Activated T-cell treated with anti-CD3 and anti-CD28 coated beads for 4 hours (primary cell): ENCODE measurements around the gene AGPAT3.

Experiments
- DNase-seq: peaks from one replicate; pipeline ENCODE4 v3.0.0-alpha.2; 2020

Gene AGPAT3

DNA sequence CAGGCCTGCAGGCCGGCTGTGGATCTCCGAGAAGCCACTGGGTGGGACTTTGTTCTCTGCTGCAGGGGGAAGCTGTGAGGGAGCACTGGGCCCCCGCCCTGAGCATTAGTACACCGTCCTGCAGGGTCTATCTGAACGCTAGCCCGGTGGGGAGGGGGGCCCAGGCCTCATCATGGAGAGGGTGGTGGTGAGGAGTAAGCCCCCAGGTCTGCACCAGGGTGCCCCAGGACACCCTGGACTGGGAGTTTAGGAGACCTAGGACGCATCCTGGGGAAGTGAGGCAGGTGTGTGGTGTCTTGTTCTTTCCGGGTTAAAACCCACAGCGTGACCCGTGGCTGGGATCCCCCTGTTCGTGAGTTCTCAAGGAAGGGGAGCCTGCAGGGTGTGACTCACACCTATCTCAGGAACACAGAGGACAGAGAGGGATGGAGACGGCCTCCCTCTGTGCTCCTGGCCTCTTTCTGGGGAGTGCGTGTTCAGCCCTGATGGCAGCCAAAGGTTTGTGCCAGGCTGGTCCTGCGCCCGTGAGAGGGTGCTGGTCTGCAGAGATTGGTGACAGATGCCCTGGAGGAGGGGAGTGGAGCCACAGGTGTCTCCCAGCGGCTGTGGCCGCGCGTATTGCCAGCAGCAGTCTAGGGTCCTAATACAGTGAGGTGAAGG, 44.8 kb downstream of the AGPAT3 start:
- DNase-seq = no peak

DNA sequence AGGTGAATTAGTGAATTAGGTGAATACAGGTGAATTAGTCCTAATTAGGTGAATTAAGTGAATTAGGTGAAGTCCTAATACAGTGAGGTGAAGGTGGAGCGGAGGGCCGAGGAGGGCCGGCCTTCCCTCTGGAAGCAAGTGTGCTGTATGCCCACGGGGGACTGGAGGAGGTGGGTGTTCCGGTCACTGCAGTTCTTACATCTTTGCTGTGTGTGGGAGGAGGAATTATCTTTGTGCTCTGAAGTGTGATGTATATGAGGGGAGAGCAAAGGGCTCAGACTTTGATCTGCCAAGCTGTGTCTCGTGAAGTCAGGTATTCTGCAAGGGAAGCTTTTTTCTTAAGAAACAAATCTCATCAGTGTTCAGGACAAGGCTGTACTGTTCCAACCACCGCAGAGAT, 45.4 kb downstream of the AGPAT3 start:
- DNase-seq = no peak

DNA sequence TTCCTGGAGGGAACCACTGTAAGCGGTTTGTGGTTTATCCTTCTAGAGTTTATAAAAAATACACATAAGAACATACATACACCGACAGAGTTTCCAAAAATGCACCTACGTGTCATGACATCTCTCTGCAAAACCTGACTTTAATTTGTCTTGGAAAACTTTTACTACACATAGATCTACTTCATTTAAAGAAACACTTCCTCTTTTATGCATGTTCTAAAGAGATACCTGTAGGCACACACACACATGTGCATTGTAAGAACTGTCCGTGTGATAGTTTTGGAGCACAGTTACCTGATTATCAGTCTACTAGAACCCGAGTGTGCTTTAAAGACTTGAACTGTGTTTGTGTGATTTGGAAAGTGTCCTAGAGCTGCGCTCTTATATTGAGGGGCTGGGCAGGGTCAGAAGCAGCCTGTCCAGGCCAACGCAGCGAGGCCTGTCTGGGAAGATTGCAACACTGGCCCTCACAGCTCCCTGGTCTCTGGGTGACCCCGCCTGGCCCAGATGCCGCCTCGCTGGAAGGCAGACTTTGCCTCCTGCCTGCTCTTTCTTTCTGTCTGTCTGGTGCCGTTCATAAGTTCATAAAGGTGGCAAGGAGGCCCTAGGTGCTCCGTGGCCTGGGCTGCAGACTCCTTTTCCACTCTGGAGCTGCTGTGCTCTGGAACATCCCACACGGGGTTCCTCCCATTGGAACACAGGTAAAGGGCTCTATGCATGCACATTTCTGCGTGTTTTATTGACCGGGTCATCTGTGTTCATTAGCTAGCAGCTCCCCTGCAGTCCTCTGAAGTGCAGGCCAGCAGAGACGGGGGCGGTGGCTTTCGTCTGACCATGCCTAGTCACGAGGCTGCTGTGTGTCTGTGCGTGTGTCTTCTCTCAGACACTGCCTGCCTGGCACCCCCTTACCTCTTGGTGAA, 46.3 kb downstream of the AGPAT3 start:
- DNase-seq = no peak

DNA sequence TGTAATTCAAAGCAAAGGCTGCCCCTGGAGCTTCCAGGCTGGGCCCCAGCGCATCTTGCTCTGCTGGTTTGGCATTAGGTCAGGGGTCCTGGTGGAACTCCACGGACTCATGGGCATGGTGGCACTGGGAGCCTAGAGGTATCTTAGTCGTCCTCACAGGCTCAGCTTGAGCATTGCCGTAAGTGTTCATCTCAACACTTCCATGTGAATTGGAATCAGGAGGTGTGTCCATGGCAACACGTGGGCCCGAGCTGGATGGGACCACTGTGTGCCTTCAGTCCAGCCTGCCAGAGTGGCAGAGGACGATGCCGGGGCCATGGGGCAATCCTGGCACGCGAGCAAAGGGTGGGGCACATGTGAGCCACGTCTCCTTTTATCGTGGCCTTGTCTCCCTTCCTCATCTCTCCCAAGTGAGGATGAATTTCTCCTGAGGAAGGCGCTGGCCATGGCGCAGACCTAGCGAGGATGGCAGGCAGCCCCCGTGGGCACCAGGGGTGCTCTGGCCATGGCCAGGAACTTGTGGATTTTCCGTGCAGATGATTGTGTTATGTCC, 47.0 kb downstream of the AGPAT3 start:
- no peak for DNase-seq

DNA sequence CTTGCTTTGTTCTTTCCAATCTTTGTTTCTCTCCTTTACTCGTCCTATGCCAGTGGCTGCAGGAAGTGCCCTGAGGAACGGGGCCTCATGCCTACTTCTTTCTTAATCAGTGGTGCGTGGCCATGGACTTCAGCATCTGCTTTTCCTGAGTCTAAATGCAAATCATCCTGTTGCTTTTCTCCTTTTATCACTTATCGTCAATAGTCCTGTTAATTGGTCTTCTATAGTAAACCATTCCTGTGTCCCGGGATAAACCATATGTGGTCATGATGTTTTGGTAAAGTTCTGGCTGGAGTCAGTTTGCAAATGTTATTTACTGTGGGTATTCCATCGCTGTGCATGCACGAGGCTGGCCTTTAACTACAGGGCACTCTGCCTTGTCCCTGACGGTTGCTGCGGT, 47.5 kb downstream of the AGPAT3 start:
- no peak for DNase-seq

DNA sequence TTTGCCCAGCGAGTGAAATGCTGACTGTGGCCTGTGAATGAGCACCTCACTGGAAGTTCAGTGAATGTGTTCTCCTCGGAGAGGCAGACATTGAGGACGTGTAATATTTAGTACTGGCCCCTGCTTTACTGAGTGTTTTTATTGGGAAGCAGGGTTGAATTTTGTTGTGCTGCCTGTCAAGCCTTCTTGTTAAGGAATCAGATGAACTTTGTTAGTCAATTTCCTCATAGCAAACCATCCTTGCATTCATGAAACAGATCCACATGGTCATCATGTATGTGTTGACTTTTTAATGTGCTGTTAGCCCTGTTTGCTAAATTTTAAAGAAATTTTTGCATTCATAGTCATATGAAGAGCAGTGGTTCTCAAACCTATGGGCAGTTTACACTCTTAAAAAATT, 47.9 kb downstream of the AGPAT3 start:
- no peak for DNase-seq

DNA sequence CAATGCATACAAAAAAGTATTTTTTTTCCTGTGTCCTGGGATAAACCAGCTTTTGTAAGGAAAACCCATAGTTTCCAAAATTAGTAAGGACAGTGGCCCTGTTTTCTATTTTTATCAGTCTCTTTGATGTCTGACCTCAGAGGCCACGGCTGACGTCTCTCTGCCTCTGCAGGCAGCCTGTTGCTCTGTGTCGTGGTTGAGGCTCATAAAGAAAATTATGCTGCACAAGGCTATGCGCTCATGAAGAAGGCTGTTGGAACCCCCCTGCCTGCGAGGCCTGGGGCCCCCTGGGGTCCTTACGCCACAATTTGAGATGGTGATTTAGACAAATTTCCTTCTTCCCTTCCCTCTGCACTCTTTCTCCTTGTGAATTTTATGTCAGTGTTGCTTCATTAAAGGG, 48.9 kb downstream of the AGPAT3 start:
- DNase-seq = no peak

DNA sequence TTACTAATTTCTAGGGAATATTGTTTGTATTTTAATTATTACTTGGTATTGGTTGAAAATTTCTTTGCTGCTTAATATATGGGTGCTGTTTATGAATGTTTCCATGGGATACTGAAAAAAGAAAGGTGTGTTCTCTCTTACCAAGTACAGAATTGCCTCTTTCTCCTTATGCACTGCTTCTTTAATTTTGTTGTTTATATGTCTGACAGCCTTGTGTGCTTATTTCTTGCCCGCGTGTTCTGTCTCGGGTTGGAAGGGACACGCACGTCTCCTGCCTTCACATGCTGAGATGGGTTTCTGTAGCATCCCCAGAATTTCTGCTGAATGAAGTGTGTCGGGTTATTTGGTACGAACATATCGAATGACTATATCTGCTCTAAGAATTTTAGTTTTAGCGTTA, 51.1 kb downstream of the AGPAT3 start:
- DNase-seq = no peak

DNA sequence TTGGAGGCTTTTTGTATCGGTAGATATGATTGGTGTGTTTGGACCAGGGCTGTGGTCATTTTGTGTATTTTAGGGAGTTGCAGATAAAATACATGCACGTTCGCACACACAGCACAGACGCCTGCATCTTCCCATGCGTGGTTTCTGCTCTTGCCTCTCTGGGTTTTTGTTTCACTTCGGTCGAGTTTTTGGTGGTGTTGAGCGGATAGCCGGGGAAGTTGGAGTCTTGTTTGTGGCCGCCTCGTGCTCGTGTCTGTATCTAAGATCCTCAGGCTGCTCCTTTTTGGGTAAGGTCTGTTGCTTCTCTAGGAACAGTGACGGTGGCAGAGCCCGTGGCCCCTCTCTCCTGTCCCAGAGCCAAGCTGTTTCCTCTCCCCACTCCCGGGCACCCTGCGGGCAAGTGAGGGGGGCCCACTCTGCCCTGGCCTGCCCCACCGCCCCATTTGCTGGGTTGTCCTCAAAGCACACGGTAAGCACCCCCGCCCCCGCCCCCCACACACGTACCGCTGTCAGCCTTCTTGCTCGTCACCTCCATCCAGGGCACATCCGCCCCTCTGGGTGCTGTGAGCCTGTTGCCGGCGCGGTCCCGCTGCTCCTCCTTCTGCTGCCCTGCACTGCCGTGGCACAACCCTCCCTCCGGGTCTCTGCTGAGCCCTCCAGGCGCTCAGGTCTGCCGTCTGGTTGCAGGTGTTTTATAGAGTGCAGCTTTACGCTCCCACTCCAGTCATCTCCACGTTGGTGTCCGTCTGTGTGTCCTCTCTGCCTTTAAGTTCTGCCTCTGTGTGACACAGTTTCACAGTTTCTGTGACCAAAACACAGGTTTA, 51.9 kb downstream of the AGPAT3 start:
- peak; percentile 46 for DNase-seq

DNA sequence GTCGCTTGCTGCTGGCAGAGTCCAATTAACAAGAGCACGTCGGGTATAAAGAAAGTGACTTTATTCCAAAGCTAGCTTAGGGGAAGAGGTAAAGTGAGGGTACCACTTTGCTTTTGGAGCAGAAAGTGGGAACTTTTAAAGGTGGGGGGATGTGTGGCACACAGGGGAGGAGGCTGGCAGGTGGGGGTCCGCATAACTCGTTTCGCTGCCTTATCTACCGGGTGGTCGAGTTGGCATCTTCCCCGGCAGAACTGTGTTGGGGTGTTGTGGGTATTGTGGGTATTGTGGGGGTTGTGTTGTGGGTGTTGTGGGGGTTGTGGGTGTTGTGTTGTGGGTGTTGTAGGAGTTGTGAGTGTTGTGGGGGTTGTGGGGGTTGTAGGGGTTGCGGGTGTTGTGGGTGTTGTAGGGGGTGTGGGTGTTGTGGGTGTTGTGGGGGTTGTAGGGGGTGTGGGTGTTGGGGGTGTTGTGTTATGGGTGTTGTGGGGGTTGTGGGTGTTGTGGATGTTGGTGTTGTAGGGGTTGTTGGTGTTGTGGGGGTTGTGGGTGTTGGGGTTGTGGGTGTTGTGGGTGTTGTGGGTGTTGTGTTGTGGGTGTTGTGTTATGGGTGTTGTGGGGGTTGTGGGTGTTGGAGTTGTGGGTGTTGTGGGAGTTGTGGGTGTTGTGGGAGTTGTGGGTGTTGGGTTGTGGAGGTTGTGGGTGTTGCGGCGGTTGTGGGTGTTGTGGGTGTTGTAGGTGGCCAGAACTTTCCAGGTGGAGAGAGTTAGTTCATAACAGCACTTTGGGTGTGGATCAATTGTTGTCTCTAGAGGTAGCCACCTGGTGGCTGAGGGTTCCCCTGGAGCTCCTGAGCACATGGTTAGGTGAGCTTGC, 52.7 kb downstream of the AGPAT3 start:
- DNase-seq = peak; percentile 33

DNA sequence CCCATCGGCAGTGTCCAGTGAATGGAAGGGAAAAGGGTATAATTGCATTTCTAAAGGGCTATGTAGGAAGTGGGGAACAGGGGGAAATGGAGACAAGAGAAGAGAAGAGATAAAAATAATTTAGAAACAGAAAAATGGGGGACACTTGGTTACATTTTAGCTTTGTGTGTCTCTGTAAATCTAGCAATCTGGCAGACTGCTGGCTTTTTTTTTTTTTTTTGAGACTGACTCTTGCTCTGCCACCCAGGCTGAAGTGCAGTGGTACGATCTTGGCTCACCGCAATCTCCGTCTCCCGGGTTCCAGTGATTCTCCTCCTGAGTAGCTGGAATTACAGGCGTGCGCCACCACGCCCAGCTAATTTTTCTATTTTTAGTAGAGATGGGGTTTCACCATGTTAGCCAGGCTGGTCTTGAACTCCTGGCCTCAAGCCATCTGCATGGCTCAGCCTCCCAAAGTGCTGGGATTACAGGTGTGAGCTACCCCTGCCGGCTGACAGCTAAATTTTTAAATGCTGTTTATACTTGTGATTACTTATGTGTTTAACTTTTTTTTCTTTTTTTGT, 53.4 kb downstream of the AGPAT3 start:
- no peak for DNase-seq

DNA sequence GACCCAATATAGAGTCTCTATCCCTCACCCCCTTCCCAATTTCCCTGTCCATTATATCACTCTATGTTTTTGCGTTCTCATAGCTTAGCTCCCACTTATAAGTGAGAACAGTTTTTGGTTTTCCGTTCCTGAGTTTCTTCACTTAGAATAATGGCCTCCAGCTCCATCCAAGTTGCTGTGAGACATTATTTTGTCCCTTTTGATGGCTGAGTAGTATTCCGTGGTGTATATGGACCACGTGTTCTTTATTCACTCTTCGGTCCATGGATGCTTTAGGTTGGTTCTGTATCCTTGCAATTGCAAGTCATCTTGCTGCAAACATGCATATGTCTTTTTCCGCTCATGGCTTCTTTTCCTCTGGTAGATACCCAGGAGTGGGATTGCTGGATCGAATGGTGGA, 54.3 kb downstream of the AGPAT3 start:
- no peak for DNase-seq

DNA sequence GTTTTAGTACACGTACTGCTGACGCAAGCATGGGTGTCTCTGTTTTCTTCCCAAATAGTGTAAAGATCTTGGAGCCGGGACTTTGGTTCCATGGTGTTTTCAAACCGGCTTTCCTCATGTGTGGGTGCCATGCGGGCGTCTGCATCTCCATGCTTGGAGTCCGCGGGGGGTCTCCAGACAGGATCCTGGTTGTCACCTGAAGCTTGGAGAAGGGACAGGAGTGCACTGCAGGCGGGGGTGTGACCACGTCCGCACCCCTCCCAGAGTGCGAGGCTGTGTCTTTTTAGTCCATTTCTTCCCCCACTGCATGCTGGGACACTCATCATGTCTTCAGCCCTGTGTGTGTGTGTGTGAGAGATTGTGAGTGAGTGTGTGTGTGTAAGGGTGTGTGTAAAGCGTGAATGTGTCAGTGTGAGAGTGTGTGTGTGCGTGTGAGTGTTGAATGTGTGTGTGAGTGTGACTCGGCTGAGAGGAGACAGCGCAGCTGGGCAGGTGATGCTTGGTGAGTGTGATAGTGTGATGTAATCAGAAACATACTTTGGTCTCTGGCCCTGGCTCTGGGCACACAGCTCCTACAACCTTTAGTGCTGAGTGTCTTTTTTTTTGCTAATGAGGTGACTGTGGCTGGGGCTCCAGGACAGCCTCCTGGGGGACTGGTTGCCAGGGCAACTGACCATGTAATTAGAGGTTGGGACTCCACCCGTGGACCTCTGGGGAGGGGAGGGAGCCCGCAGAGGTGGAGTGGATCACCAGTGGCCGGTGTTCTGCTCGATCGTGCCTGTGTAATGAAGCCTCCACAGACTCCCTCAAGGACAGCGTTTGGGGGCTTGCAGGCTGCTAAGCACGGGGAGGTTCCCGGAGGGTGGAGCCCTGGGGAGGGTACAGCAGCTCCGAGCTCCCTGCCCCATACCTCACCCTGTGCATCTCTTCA, 55.1 kb downstream of the AGPAT3 start:
- no peak for DNase-seq

DNA sequence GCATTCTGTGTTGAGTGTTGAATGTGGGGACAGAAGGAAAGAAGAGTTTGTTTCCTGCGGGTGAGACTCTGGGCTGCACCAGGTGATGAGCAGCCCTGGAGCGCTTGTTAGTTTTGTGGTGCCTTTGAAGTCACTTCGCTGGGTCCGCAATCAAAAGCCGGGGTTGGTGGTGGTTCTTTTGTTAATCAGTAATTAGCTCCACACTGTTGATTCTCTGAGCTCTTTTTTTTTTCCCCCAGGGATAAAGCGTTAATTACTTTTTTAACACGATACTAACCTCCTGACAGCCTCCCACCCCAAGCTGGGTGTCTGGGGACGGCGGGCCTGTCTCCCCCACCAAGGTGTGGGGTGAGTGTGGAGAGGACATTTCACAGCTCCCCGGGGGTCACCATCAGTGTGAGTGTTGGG, 56.6 kb downstream of the AGPAT3 start:
- DNase-seq = peak; percentile 31

DNA sequence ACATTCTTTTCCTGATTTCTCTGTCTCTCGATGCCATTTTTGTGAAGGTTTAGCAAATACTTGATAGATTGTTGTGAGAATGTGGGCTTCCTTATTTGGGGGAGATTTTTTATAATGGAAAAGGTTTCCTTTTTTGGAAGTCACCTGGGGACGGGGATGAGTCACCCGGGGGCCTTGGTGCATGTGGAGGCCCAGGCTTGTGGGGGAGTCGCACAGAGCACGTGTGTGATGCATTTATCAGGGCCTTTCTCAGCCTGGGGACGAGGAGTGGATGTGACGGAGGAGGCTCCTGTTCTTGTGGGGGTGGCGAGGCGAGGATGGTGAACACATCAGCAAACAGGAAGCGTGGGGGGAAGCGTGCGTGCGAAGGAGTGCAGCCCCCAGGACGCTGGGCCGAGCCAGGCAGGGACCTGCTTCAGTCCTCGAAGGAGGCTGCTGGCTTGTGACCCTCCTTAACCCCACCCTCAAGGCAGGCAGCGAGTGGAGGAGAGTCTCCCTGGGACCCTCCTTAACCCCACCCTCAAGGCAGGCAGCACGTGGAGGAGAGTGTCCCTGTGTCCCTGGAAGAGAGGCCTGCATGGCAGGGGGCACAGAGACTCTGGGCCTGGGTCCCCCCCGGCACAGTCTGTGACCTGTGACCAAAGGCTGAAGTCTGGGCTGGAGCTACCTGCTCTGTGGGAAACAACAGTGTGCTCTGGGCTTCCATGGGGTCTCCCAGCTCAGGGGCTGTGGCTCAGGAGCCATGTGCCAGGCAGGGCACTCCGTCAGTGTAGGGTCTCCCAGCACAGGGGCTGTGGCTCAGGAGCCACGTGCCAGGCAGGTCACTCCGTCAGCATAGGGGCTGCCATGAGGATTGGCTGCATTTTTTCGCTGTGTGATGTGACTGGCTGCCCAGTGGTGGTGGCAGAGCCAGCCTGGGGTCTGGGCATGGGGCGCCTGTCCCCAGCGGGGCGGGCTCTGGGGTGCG, 57.2 kb downstream of the AGPAT3 start:
- peak; percentile 72 for DNase-seq

DNA sequence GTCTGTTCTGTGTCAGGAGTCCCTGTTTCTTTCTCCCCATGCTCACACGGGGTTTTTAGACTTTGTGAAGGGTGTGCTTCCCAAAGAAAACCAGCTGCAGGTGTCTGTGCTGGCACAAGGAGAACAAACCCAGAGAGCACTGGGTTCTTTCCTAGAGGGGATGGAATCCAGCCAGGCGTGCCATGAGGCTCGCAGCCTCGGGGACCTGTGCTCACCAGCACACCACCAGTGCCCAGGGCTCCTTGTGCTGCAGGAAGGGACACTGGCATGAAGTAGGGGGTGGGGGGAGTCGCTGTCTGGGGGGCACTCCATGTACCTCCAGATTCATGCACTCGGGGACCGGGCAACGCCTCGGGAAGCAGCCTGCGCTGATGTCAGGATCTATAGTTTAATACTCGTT, 57.9 kb downstream of the AGPAT3 start:
- DNase-seq = no peak

DNA sequence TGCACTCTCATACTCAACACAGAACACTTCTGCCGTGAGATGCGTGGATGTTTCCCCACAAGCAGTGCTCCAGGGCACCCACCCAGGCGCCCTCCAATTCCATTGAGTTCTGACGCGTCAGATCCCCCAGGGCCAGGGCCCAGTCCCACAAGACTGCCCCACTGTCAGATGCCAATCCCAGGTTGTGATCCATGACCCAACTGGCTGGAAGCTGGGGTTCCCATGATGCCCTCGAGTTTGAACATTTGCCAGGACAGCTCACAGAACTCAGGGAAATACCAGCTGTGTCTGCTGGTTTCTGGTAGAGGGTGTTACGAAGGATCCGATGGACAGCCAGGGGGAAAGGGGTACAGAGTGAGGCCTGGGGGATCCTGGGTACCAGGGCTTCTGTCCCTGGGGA, 58.4 kb downstream of the AGPAT3 start:
- DNase-seq = no peak

DNA sequence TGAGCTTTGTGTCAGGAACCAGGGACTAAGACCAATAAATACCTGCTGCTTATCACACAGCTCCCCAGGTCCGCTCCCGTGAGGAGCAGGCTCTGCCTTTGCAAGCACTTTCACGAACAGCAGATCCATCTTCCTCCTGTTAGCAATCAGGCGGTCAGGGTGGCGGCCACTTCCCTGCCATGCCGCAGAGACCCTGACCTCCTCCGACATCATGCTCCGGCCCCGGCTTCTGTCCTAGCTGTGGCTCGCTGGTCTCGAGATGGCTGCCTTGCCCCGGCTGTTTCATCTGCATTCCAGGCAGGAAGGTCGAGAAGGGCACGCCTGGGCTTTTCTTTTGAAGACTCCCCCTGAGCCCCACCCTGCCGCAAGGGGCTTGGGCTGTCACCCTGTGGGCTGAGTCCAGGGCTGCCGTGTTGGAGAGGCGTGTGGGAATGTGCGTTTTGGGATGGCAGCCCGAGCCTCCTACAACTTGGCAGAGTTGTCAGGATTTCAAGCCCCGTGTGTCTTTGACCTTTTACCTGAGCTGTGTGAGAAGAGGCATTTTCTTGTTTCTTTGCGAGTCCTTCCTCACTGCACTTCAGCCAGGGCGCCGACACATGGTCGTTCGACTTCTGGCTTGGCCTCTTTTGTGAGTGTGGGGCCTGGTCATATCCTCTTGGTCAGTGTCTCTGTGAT, 59.5 kb downstream of the AGPAT3 start:
- no peak for DNase-seq

DNA sequence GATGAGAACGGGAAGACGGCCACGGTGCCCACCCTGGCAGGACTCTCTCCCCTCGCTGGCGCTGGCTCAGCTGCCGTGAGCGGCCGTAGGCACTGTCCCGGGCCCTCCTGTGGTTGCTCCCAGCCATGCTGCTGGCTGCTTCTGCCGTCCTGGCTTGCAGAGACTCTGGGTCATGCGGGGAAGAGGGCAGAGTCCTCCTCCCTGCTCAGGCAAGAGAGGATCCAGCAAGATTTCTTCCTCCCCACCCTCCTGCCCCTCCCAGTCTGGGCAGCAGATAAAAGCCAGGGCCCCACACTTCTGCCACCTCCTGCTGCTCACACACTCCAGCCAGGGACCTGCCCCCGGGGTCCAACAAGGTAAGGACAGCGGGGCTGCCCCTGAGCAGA, 60.1 kb downstream of the AGPAT3 start:
- no peak for DNase-seq
